Activated CD8-positive, alpha-beta memory T cell treated with anti-CD3 and anti-CD28 coated beads for 36 hours (primary cell): ENCODE results near the gene HNRNPAB. TPM values are rescaled to one million over a fixed set of nuclear protein-coding genes. Genes with fewer than 3 reads are reported as not detected.
"Not testable (repeated sequence)": the region's sequence is repeated elsewhere in the genome, so short reads cannot be mapped to it uniquely, and the experiment has no call there.

Experiments used
- CTCF ChIA-PET: fragments of 350-600 bp; sonication (Branson Sonifier 250); formaldehyde crosslinking; loops from one replicate; lab custom pipeline; 2021; ENCODE audit warnings: antibody characterized with exemption; lab: Charles Lee
- POLR2A ChIA-PET: fragments of 350-600 bp; sonication (Branson Sonifier 250); formaldehyde crosslinking; loops from one replicate; lab custom pipeline; 2021; ENCODE audit warnings: antibody characterized with exemption; lab: Charles Lee
- total RNA-seq, 2 experiments: library from RNA; stranded (reverse); gene quantifications; one replicate each; pipeline ENCODE4 v1.2.3, GENCODE V29; 2021

HNRNPAB gene
- total RNA-seq, 2 experiments from 2014 or later: 651 to 672 TPM

GRCh38 chr5:178234750-178235587 lies 30.6 kb downstream of the HNRNPAB start:
- POLR2A ChIA-PET: interaction anchor here (0.6 to 1.5 kb wide), 3 partner anchors 24 to 43 kb away, joined by 3 to 5 read pairs (median 3); partner anchors contain the start of gene HNRNPAB
- CTCF ChIA-PET: interaction anchor here (0.5 to 3.0 kb wide), 12 partner anchors 9 to 1508 kb away, joined by 3 to 22 read pairs (median 4); partner anchors contain the start of genes COL23A1 and HNRNPAB

GRCh38 chr5:178235588-178235974 lies 31.2 kb downstream of the HNRNPAB start:
- ChIA-PET CTCF (interaction anchor here (0.7 to 3.0 kb wide), 11 partner anchors 8 to 1255 kb away, joined by 3 to 22 read pairs (median 4); partner anchors contain the start of genes COL23A1 and HNRNPAB), POLR2A (interaction anchor here (1.0 to 1.5 kb wide), 2 partner anchors 31 to 42 kb away, joined by 3 to 5 read pairs; partner anchors contain the start of gene HNRNPAB)

GRCh38 chr5:178236126-178236525 lies 31.8 kb downstream of the HNRNPAB start:
- POLR2A ChIA-PET: interaction anchor here (1.5 kb wide), 1 partner anchor 42 kb away, joined by 3 read pairs; no protein-coding TSS in a partner anchor
- CTCF ChIA-PET: interaction anchor here (0.7 to 3.0 kb wide), 4 partner anchors 11 to 1254 kb away, joined by 3 to 22 read pairs (median 4); no protein-coding TSS in a partner anchor

GRCh38 chr5:178236679-178237078 lies 32.3 kb downstream of the HNRNPAB start:
- POLR2A ChIA-PET: no interaction called here
- CTCF ChIA-PET: no interaction called here

GRCh38 chr5:178237431-178238312 lies 33.3 kb downstream of the HNRNPAB start:
- CTCF ChIA-PET: interaction anchor here (0.5 to 0.9 kb wide), 4 partner anchors 15 to 43 kb away, joined by 3 to 5 read pairs (median 3); no protein-coding TSS in a partner anchor

GRCh38 chr5:178238313-178238635 lies 33.9 kb downstream of the HNRNPAB start:
- ChIA-PET CTCF (interaction anchor here (0.5 to 0.9 kb wide), 5 partner anchors 14 to 42 kb away, joined by 3 to 5 read pairs (median 3); no protein-coding TSS in a partner anchor), POLR2A (interaction anchor here (1.2 to 1.5 kb wide), 3 partner anchors 9 to 31 kb away, joined by 3 to 4 read pairs (median 3); no protein-coding TSS in a partner anchor)

More at GRCh38 chr5:178237431-178238312, 33.3 kb downstream of the HNRNPAB start:
- POLR2A ChIA-PET: interaction anchor here (1.2 to 1.5 kb wide), 3 partner anchors 10 to 31 kb away, joined by 3 to 4 read pairs (median 3); no protein-coding TSS in a partner anchor

GRCh38 chr5:178238711-178239592 lies 34.6 kb downstream of the HNRNPAB start:
- ChIA-PET POLR2A (interaction anchor here (1.2 to 1.5 kb wide), 4 partner anchors 9 to 32 kb away, joined by 3 to 4 read pairs (median 4); no protein-coding TSS in a partner anchor), CTCF (interaction anchor here (0.9 kb wide), 1 partner anchor 32 kb away, joined by 3 read pairs; no protein-coding TSS in a partner anchor)

GRCh38 chr5:178239626-178240301 lies 35.4 kb downstream of the HNRNPAB start:
- POLR2A ChIA-PET: interaction anchor here (1.2 kb wide), 1 partner anchor 9 kb away, joined by 4 read pairs; no protein-coding TSS in a partner anchor
- CTCF ChIA-PET: not testable (repeated sequence)

GRCh38 chr5:178240341-178240741 lies 36.0 kb downstream of the HNRNPAB start:
- POLR2A ChIA-PET: no interaction called here
- CTCF ChIA-PET: no interaction called here

GRCh38 chr5:178240766-178241165 lies 36.4 kb downstream of the HNRNPAB start:
- CTCF ChIA-PET: interaction anchor here (0.7 to 1.4 kb wide), 2 partner anchors 12 to 1246 kb away, joined by 3 read pairs; no protein-coding TSS in a partner anchor
- POLR2A ChIA-PET: interaction anchor here (1.0 kb wide), 1 partner anchor 9 kb away, joined by 5 read pairs; the partner anchor contains the start of gene PHYKPL

GRCh38 chr5:178241231-178241663 lies 36.9 kb downstream of the HNRNPAB start:
- ChIA-PET CTCF (interaction anchor here (0.7 to 1.4 kb wide), 2 partner anchors 12 to 1245 kb away, joined by 3 read pairs; no protein-coding TSS in a partner anchor), POLR2A (interaction anchor here (1.0 kb wide), 1 partner anchor 9 kb away, joined by 5 read pairs; the partner anchor contains the start of gene PHYKPL)

- ChIA-PET POLR2A (interaction anchor here (1.0 kb wide), 1 partner anchor 10 kb away, joined by 5 read pairs; the partner anchor contains the start of gene PHYKPL), CTCF (interaction anchor here (1.4 kb wide), 1 partner anchor 11 kb away, joined by 3 read pairs; no protein-coding TSS in a partner anchor)
Measured at GRCh38 chr5:178241688-178242231, 37.4 kb downstream of the HNRNPAB start.

- CTCF ChIA-PET: no interaction called here
Measured at GRCh38 chr5:178242416-178242815, 38.1 kb downstream of the HNRNPAB start.

GRCh38 chr5:178244576-178244975 lies 40.2 kb downstream of the HNRNPAB start:
- POLR2A ChIA-PET: no interaction called here
- CTCF ChIA-PET: no interaction called here

More at GRCh38 chr5:178242416-178242815, 38.1 kb downstream of the HNRNPAB start:
- POLR2A ChIA-PET: no interaction called here

- ChIA-PET POLR2A (no interaction called here), CTCF (interaction anchor here (1.6 kb wide), 1 partner anchor 10 kb away, joined by 4 read pairs; no protein-coding TSS in a partner anchor)
Measured at GRCh38 chr5:178245389-178245788, 41.1 kb downstream of the HNRNPAB start.

- ChIA-PET POLR2A (no interaction called here), CTCF (interaction anchor here (0.6 to 1.6 kb wide), 2 partner anchors 12 to 654 kb away, joined by 4 read pairs; no protein-coding TSS in a partner anchor)
Measured at GRCh38 chr5:178246624-178247279, 42.4 kb downstream of the HNRNPAB start.
